Stimulated activated CD8-positive, alpha-beta memory T cell treated with anti-CD3 and anti-CD28 coated beads, Interleukin-4, amount 100 ng/mL, for 1 hour (primary cell): ENCODE results near the gene VPS29.
"Not testable (repeated sequence)": the region's sequence is repeated elsewhere in the genome, so short reads cannot be mapped to it uniquely, and the experiment has no call there.

Experiments
- DNase-seq, 2 donors: peaks; one replicate each; pipeline ENCODE4 v3.0.0-alpha.2; 2020; ENCODE audit warnings: low read depth in 2 of 2, low spot score in 1 of 2

VPS29 gene

GRCh38 chr12:110501752-110502738 is at the start of gene VPS29, which contains the start of gene RAD9B:
VPS29 (minus strand) TSS chr12:110502111; CDS start chr12:110502051, 60 bp downstream.
RAD9B (plus strand) TSS chr12:110502331; CDS start chr12:110502338, 7 bp downstream.
- peak; percentile 92 to 97 for DNase-seq

- DNase-seq = no peak
Measured at GRCh38 chr12:110550981-110551380, 49.1 kb upstream of the VPS29 start.

GRCh38 chr12:110549716-110550115 is 47.8 kb upstream of the VPS29 start:
- no peak for DNase-seq

GRCh38 chr12:110548678-110549077 is 46.8 kb upstream of the VPS29 start:
- DNase-seq = no peak

GRCh38 chr12:110547090-110547489 is 45.2 kb upstream of the VPS29 start:
- DNase-seq = no peak

GRCh38 chr12:110546339-110546738 is 44.4 kb upstream of the VPS29 start:
- no peak for DNase-seq

- DNase-seq = no peak
Measured at GRCh38 chr12:110545812-110546211, 43.9 kb upstream of the VPS29 start.

GRCh38 chr12:110545259-110545658 is 43.3 kb upstream of the VPS29 start:
- DNase-seq = not testable (repeated sequence)

- DNase-seq = no peak
Measured at GRCh38 chr12:110543965-110544364, 42.1 kb upstream of the VPS29 start.

GRCh38 chr12:110543252-110543959 is 41.5 kb upstream of the VPS29 start:
- no peak for DNase-seq

- no peak for DNase-seq
Measured at GRCh38 chr12:110540048-110540447, 38.1 kb upstream of the VPS29 start.

- DNase-seq = no peak
Measured at GRCh38 chr12:110538869-110539622, 37.1 kb upstream of the VPS29 start.

- no peak for DNase-seq
Measured at GRCh38 chr12:110537605-110538409, 35.9 kb upstream of the VPS29 start.

- no peak for DNase-seq
Measured at GRCh38 chr12:110536834-110537604, 35.1 kb upstream of the VPS29 start.

- no peak for DNase-seq
Measured at GRCh38 chr12:110534811-110535210, 32.9 kb upstream of the VPS29 start.

- no peak for DNase-seq
Measured at GRCh38 chr12:110533607-110534006, 31.7 kb upstream of the VPS29 start.

- DNase-seq = no peak
Measured at GRCh38 chr12:110532644-110533043, 30.7 kb upstream of the VPS29 start.

- no peak for DNase-seq
Measured at GRCh38 chr12:110531741-110532333, 29.9 kb upstream of the VPS29 start.

GRCh38 chr12:110530511-110530910 is 28.6 kb upstream of the VPS29 start:
- DNase-seq = no peak
